Lower lobe of right lung (tissue), 2 donors: ENCODE results near the gene TSHR. TPM values are rescaled to one million over a fixed set of nuclear protein-coding genes. Genes with fewer than 3 reads are reported as not detected.
"Not testable (repeated sequence)": the region's sequence is repeated elsewhere in the genome, so short reads cannot be mapped to it uniquely, and the experiment has no call there.

ENCODE experiments used
- ATAC-seq, 2 donors: fragments of 200-7000 bp; cut with Tn5 transposase; one replicate each; pipeline ENCODE4 v1.9.1; 2020 to 2022; ENCODE audit warnings: mild to moderate bottlenecking in 2 of 2, moderate library complexity in 2 of 2
- DNase-seq: peaks from one replicate; pipeline ENCODE4 v3.0.0-alpha.2; 2020
- H3K27ac ChIP-seq: fragments of 200-600 bp; one replicate; pipeline ENCODE4 v1.8.0; 2022
- H3K27me3 ChIP-seq: fragments of 200-600 bp; one replicate; pipeline ENCODE4 v1.8.0; 2022; ENCODE audit warnings: low read depth
- H3K36me3 ChIP-seq: fragments of 200-600 bp; one replicate; pipeline ENCODE4 v1.8.0; 2022; ENCODE audit warnings: mild to moderate bottlenecking
- H3K4me1 ChIP-seq: fragments of 200-600 bp; one replicate; pipeline ENCODE4 v1.8.0; 2022
- H3K4me3 ChIP-seq: fragments of 200-600 bp; one replicate; pipeline ENCODE4 v1.8.0; 2022; ENCODE audit warnings: mild to moderate bottlenecking
- H3K9me3 ChIP-seq: fragments of 200-600 bp; one replicate; pipeline ENCODE4 v1.8.0; 2022
- CTCF ChIP-seq: fragments of 200-600 bp; IDR thresholded peaks from one replicate; pipeline ENCODE4 v1.8.0; 2022; ENCODE audit warnings: antibody characterized with exemption, mild to moderate bottlenecking
- intact Hi-C: fragments of 100-400 bp; cut with DNase I; formaldehyde crosslinking; loops from one replicate; pipeline ENCODE4 v1.11.0; 2022
- total RNA-seq: library from RNA; stranded (reverse); fragmentation: NEBNext Ultra II Directional; extraction: Animal tissue kit (Norgen Biotek cat#: 25700); gene quantifications from one replicate; pipeline ENCODE4 v1.2.1, GENCODE V29; 2021
- donor health status: DM: no; HTN: yes; CAD: no; lungs with severe emphysema.

Gene TSHR
- total RNA-seq, 1 donor from 2014 or later: not detected

GRCh38 chr14:80944861-80945617 is 10.4 kb upstream of the TSHR start:
- Histone ChIP-seq H3K36me3 (no peaks in the 10 kb centered on the region), H3K9me3 (no peaks in the 10 kb centered on the region), H3K4me3 (no peak overlapping the region), H3K27ac (no peak overlapping the region), H3K4me1 (peaks cover 14% of the 10 kb centered on the region), H3K27me3 (no peaks in the 10 kb centered on the region)
- intact Hi-C loops: no loop called here
- DNase-seq (no peak), ATAC-seq (no peak)
- TF ChIP-seq CTCF: no peak

GRCh38 chr14:80946187-80946586 is 9.2 kb upstream of the TSHR start:
- Histone ChIP-seq H3K4me1 (peaks cover 9% of the 10 kb centered on the region), H3K27ac (no peak overlapping the region), H3K9me3 (no peaks in the 10 kb centered on the region), H3K27me3 (no peaks in the 10 kb centered on the region), H3K4me3 (no peak overlapping the region), H3K36me3 (no peaks in the 10 kb centered on the region)
- no peak for TF ChIP-seq CTCF
- ATAC-seq (no peak), DNase-seq (no peak)
- intact Hi-C loops: no loop called here

- ATAC-seq: no peak
- Histone ChIP-seq H3K4me1 (peaks cover 8% of the 10 kb centered on the region), H3K27me3 (no peaks in the 10 kb centered on the region), H3K4me3 (no peak overlapping the region), H3K27ac (no peak overlapping the region), H3K36me3 (no peaks in the 10 kb centered on the region), H3K9me3 (no peaks in the 10 kb centered on the region)
- no peak for DNase-seq
- intact Hi-C loops: no loop called here
- TF ChIP-seq CTCF: no peak
These were observed 8.6 kb upstream of the TSHR start for GRCh38 chr14:80946797-80947196.

- no peaks in the 10 kb centered on the region for H3K27me3 ChIP-seq
- H3K4me3 ChIP-seq: no peak overlapping the region
- no peaks in the 10 kb centered on the region for H3K36me3 ChIP-seq
- H3K4me1 ChIP-seq: no peaks in the 10 kb centered on the region
- DNase-seq (no peak), ATAC-seq (no peak)
- H3K9me3 ChIP-seq: no peaks in the 10 kb centered on the region
- TF ChIP-seq CTCF: no peak
- intact Hi-C loops: no loop called here
- H3K27ac ChIP-seq: no peak overlapping the region
These were observed 7.1 kb upstream of the TSHR start for GRCh38 chr14:80948291-80948690.

GRCh38 chr14:80951491-80951890 is 3.9 kb upstream of the TSHR start:
- Histone ChIP-seq H3K4me3 (no peak overlapping the region), H3K27ac (no peak overlapping the region), H3K27me3 (peaks cover 7% of the 10 kb centered on the region), H3K36me3 (no peaks in the 10 kb centered on the region), H3K9me3 (no peaks in the 10 kb centered on the region), H3K4me1 (peaks cover 10% of the 10 kb centered on the region)
- intact Hi-C loops: loop anchor here (5.0 kb wide), 1 partner anchor 36 kb away; no protein-coding TSS in a partner anchor
- ATAC-seq (no peak), DNase-seq (no peak)
- TF ChIP-seq CTCF: no peak

GRCh38 chr14:80953211-80953610 is 2.2 kb upstream of the TSHR start:
- not testable (repeated sequence) for DNase-seq
- intact Hi-C loops: loop anchor here (5.0 kb wide), 1 partner anchor 34 kb away; no protein-coding TSS in a partner anchor

More at GRCh38 chr14:80953211-80953610, 2.2 kb upstream of the TSHR start:
- H3K27me3 ChIP-seq, H3K27ac ChIP-seq, ATAC-seq, H3K4me1 ChIP-seq, H3K4me3 ChIP-seq, H3K36me3 ChIP-seq, H3K9me3 ChIP-seq: not testable (repeated sequence)
